GM21390 (cell line): ENCODE results near the gene FRY.

Experiments
- ATAC-seq: cut with Tn5 transposase; IDR thresholded peaks from one replicate; pipeline ENCODE4 v1.9.1; 2021; ENCODE audit not compliant: unreplicated experiment

The FRY gene

GRCh38 chr13:32016119-32016518 lies 15.5 kb upstream of the FRY start:
- ATAC-seq, result no peak

- no peak for ATAC-seq
Measured at GRCh38 chr13:32016631-32017030, 14.9 kb upstream of the FRY start.

GRCh38 chr13:32017474-32017873 lies 14.1 kb upstream of the FRY start:
- no peak for ATAC-seq

- ATAC-seq, result peak; percentile 80
Measured at GRCh38 chr13:32019612-32020233, 11.9 kb upstream of the FRY start.

DNA sequence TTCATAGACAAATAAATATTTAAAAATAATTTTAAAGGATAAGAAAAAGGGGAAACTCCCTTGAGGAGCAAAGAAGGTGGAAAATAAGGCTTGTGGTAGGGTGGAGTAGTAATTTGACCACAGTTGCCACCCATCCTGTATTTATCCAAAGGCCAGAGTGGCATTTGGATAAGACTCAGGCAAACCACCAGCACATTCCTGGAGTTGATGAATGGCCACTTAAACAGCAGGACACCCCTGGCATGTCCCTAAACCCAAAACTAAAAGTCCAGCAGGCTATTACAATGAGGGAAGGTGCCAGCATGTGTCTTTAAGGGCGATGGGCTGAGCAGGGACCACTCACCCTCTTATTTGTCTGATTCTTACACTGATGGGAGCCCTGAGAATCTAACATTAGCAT lies 9.8 kb upstream of the FRY start:
- ATAC-seq, result no peak

- no peak for ATAC-seq
Measured at GRCh38 chr13:32022311-32022710, 9.3 kb upstream of the FRY start.

DNA sequence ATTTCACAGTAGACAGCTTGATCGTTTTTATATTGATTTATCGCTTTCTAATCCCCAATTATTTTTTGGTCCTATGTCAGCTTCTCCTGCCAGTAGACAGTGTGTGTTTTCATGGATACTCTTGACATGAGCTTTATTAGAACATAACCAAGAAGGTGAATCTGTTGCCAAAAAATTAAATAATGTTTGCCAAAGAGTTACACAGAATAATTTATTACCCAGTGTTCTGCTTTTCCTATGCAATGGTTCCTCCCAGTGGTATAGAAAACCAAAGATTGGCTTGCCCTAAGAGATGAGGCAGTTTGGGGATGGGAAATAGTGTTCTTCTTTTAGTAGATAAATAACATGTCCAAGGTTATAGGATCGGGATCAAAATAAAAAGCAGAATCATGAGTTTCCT lies 8.5 kb upstream of the FRY start:
- ATAC-seq, result no peak

GRCh38 chr13:32023698-32024097 lies 7.9 kb upstream of the FRY start:
- no peak for ATAC-seq

- no peak for ATAC-seq
Measured at GRCh38 chr13:32024750-32025149, 6.8 kb upstream of the FRY start.

- no peak for ATAC-seq
Measured at GRCh38 chr13:32025730-32026129, 5.8 kb upstream of the FRY start.

DNA sequence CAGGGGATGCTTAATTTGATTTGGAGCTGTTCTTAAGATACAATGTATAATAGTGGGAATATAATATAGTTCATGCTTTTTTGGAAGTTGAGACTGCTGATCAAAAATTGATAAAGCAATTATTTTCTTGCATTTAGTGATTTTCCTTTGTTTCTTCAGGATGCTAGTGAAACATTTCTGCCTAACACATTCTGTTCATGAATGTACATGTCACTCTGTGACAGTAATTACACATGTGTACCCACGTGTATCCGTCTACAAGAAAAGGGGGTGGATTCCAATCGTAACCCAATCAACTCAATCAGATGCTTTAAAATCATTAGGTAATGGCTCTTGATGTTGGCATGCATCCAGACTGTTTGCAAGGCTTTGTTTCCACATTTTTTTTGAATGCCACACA lies 5.0 kb upstream of the FRY start:
- no peak for ATAC-seq

DNA sequence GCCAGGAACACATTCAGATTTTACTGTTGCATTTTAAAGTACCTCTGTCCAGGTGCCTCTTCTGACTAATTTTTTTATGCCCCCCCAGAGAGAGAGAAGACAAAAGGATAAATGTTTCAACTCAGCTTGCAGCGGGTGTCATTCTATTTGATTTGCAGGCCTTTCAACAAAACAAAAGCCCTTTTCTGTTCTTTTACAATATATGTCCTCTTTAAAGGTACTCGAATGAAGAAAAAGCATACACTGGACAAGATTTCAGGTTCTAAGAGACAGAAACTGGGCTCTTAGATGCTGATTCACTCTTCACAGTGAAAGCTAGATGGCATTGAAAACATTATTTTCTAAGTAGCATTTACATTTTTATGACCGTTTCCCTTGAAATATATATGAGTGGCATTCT lies 2.9 kb upstream of the FRY start:
- no peak for ATAC-seq

GRCh38 chr13:32029684-32030083 lies 1.9 kb upstream of the FRY start:
- ATAC-seq, result no peak

DNA sequence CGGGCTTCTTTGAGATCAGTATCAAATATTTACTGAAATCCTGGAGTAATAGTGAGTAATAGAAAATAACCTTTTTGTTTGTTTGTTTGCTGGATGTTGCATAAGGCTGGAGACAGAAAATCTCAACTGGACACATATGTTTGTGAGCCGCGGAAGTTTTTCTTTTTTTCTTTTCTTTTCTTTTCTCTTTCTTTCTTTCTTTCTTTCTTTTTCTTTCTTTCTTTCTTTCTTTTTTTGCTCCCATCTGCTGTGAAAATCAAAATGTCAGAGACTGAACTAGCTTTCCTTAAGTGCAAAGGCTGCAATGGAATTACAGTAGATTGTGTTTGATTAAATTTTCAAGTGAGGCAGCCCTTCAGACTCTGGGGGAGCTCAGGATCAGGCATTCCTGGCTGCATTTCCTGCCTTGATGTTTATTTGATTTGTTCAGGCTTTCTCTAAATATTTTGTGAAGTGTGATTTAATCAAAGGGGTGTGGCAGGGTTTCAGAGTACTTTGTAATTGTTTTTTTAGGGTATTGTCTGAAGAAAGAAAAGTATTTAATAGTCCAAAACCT lies 319 bp downstream of the FRY start:
- no peak for ATAC-seq

- no peak for ATAC-seq
Measured at GRCh38 chr13:32032759-32033158, 1.2 kb downstream of the FRY start.

DNA sequence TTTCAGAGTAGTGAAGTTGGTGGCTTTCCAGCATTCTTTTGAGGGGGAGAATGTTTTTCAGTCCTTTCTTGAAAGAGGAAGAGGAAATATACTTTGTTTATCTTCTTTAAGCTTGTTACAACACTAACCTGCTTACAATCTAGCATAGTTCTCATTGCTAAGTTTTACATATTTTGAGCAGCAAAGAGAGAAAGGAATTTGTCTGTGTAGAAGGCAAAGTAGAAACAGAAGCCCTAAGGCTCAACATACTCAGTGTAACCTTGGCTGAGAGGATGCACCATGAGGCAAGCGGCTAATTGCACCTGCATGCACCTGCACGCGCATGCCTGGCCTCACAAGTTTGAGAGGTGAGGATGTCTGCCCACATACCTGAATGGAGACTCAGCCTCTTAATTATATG lies 2.2 kb downstream of the FRY start:
- ATAC-seq, result no peak

DNA sequence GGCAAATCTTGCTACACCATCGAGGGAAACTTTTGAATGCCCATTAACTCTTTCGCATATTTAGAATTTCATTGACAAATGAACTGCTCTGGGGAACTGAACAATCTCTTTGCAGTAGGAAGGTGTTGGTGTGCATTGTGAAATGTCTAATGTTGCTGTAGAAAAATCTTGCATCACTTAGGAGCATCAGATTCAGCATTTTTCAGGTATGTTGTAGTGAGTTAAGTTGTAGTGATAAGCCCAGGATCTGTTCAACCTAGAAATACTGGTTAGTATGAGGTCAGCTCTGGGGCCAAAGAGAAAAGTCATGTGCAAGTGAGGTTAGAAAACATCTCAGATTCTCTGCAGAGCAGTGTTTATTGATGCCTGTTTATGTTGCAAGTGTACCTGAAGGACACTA lies 4.1 kb downstream of the FRY start:
- ATAC-seq, result no peak

DNA sequence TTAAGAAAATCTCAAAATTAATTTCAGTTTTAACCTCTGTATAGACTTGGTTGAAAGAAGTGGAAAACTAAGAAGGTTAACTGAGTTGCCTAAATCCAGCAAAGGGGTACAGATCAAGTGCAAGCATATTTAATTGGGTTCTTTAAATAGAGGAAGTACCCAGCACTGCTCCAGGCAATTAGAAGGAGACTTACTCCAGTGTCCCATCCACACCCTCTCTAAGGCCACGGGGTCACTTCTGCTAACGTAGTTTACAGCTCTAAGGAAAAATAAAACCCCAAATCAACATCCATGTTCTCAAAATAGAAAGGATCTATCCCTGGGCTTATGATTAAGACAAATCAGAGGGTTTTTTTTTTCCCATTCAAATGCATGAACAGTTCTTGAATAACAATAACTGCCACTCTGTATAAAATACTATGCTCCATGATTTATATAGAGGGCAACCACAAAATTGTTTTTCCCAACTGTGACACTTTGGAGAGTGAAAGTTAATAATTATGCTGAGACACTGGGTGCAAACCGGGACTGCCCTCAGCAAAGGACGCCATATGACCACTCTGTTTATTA lies 4.6 kb downstream of the FRY start:
- ATAC-seq, result no peak

DNA sequence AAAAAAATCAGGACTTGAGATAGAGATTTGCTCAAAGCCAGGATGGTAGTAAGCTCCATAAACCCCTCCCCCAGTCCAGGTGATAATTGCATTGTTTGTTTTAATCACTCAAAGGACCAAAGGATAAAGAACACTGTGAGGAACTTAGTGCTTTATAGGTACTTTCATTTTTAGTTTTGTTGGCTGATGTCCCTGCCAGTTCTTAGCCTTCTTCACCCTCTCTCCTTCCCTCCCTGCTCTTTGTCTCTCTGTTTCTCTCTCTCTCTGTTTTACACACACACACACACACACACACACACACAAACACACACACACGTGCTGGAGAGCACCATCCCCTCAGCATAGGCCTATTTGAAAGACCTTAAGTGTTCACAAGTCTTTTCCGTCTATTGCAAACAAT lies 5.2 kb downstream of the FRY start:
- no peak for ATAC-seq

GRCh38 chr13:32037471-32037870 lies 5.9 kb downstream of the FRY start:
- no peak for ATAC-seq

- ATAC-seq, result no peak
Measured at GRCh38 chr13:32038343-32038742, 6.8 kb downstream of the FRY start.

- ATAC-seq, result no peak
Measured at GRCh38 chr13:32039056-32039455, 7.5 kb downstream of the FRY start.

GRCh38 chr13:32039528-32039927 lies 8.0 kb downstream of the FRY start:
- ATAC-seq, result no peak
